Prostate gland (tissue), 2 donors: ENCODE measurements around the gene TET3. TPM values are rescaled to one million over a fixed set of nuclear protein-coding genes. Genes with fewer than 3 reads are reported as not detected.
"Not testable (repeated sequence)": the region's sequence is repeated elsewhere in the genome, so short reads cannot be mapped to it uniquely, and the experiment has no call there.

ENCODE experiments used
- DNase-seq: peaks from one replicate; pipeline ENCODE4 v3.0.0-alpha.2; 2019; ENCODE audit warnings: low spot score
- H3K27ac ChIP-seq, 2 donors: fragments of 200-600 bp; sonication (generic); 2 replicates each; pipeline ENCODE4 v1.5.1; 2017 to 2019
- H3K27me3 ChIP-seq: fragments of 200-600 bp; sonication (generic); replicated peaks from 2 replicates; pipeline ENCODE4 v1.5.1; 2019; ENCODE audit not compliant: insufficient read depth
- H3K36me3 ChIP-seq, 2 donors: fragments of 200-600 bp; sonication (generic); 1 replicate in 1 of 2; 2 replicates in 1 of 2; pipeline versions ENCODE4 v1.5.1 to v1.8.1; 2017 to 2019
- H3K4me1 ChIP-seq: fragments of 200-600 bp; sonication (generic); replicated peaks from 2 replicates; pipeline ENCODE4 v1.5.1; 2019
- H3K4me3 ChIP-seq, 2 donors: fragments of 200-600 bp; sonication (generic); 2 replicates each; pipeline ENCODE4 v1.5.1; 2017 to 2019
- H3K9me3 ChIP-seq: fragments of 200-600 bp; sonication (generic); 2 replicates; pipeline ENCODE4 v1.5.1; 2017
- POLR2A ChIP-seq: fragments of 450-650 bp; IDR thresholded peaks from one replicate; pipeline ENCODE4 v1.6.1; 2016; ENCODE audit warnings: antibody characterized with exemption, mild to moderate bottlenecking
- POLR2AphosphoS5 ChIP-seq: sonication (generic); formaldehyde crosslinking; IDR thresholded peaks from one replicate; pipeline ENCODE4 v1.6.1; 2017; ENCODE audit warnings: antibody characterized with exemption
- WGBS: methylation state at CpG from one replicate; pipeline ENCODE4 v1.1.5; 2018; 5-methylcytosine and 5-hydroxymethylcytosine counted together
- intact Hi-C: fragments of 100-400 bp; cut with DNase I; formaldehyde crosslinking; loops from one replicate; pipeline ENCODE4 v1.14.2; 2022
- total RNA-seq, 2 donors: library from RNA; depleted of rRNA; stranded (reverse); fragments of >200 nt; gene quantifications; one replicate each; pipeline ENCODE4 v1.1.0, GENCODE V29; 2016
- TF ChIP-seq, protein P1 (sequence below), 4 experiments: fragments of 200-600 bp in 2 of 4; fragments of 450-650 bp in 2 of 4; sonication (generic) in 2 of 4; IDR thresholded peaks; 1 replicate in 3 of 4; 2 replicates in 1 of 4; pipeline ENCODE4 v1.5.1; 2016 to 2019; ENCODE audit warnings: antibody characterized with exemption in 4 of 4, mild to moderate bottlenecking in 2 of 4, moderate library complexity in 2 of 4

Gene TET3
- total RNA-seq, 2 donors from 2014 or later, result 12.8 to 13.8 TPM

GRCh38 chr2:73938718-73939352 lies 45.9 kb upstream of the TET3 start:
- no peak overlapping the region for H3K4me3 ChIP-seq
- H3K36me3 ChIP-seq, result no peaks in the 10 kb centered on the region
- H3K4me1 ChIP-seq, result no peaks in the 10 kb centered on the region
- TF ChIP-seq POLR2A (no peak), POLR2AphosphoS5 (no peak)
- TF ChIP-seq, protein P1, sequence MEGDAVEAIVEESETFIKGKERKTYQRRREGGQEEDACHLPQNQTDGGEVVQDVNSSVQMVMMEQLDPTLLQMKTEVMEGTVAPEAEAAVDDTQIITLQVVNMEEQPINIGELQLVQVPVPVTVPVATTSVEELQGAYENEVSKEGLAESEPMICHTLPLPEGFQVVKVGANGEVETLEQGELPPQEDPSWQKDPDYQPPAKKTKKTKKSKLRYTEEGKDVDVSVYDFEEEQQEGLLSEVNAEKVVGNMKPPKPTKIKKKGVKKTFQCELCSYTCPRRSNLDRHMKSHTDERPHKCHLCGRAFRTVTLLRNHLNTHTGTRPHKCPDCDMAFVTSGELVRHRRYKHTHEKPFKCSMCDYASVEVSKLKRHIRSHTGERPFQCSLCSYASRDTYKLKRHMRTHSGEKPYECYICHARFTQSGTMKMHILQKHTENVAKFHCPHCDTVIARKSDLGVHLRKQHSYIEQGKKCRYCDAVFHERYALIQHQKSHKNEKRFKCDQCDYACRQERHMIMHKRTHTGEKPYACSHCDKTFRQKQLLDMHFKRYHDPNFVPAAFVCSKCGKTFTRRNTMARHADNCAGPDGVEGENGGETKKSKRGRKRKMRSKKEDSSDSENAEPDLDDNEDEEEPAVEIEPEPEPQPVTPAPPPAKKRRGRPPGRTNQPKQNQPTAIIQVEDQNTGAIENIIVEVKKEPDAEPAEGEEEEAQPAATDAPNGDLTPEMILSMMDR (IDR thresholded peaks at IDR 0.05), result no peak
- 77% methylated on average over 5 of the region's 5 CpGs for WGBS
- H3K9me3 ChIP-seq, result no peaks in the 10 kb centered on the region
- H3K27me3 ChIP-seq, result no peaks in the 10 kb centered on the region
- no peak overlapping the region for H3K27ac ChIP-seq
- intact Hi-C loops, result loop anchor here (5.0 kb wide), 1 partner anchor 58 kb away; no protein-coding TSS in a partner anchor
- no peak for DNase-seq

DNA sequence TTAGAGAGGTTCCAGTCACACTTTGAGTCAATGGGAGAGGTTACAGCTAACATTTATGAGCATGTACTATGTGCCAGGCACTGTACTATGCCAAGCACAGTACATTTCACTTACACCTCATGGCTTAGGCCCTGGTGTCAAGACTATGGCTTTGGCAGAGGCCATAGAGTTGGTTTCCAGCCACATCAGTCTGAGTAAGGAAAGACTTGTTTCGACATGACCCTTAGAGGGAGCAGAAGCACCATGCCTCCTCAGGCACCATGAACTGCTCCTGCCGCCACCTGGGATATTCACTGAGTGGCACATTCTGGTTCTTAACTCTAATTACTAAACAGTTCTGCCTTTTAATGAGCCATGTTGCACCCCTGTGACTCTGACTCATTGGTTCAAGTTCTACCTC lies 45.3 kb upstream of the TET3 start:
- H3K27me3 ChIP-seq, result no peaks in the 10 kb centered on the region
- H3K36me3 ChIP-seq, result no peaks in the 10 kb centered on the region
- no peaks in the 10 kb centered on the region for H3K9me3 ChIP-seq
- no peak overlapping the region for H3K4me3 ChIP-seq
- intact Hi-C loops, result loop anchor here (5.0 kb wide), 1 partner anchor 58 kb away; no protein-coding TSS in a partner anchor
- TF ChIP-seq POLR2AphosphoS5 (peak; percentile 11), POLR2A (no peak)
- TF ChIP-seq, protein P1 (IDR thresholded peaks at IDR 0.05), result peak in 2 of 4 experiments; percentile 35 to 48
- H3K27ac ChIP-seq, result no peak overlapping the region
- peak; percentile 33 for DNase-seq
- no peaks in the 10 kb centered on the region for H3K4me1 ChIP-seq
- WGBS, result 41% methylated on average over 2 of the region's 2 CpGs

DNA sequence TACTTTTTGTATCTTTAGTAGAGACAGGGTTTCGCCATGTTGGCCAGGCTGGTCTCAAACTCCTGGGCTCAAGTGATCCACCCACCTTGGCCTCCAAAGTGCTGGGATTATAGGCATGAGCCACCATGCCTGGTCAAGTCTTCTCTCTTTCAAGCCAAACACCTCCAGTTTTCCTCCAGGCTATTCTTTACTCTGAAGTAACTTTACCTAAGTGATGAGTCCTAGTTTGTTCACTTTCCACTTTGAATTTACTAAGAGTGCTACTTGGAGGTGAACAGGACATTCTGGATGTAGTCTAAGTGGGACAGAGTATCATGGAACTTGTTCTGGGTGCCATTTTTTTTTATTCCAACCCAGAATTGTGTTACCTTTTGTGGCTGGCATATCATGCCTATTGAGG lies 44.6 kb upstream of the TET3 start:
- 93% methylated on average over 1 of the region's 1 CpG for WGBS
- not testable (repeated sequence) for H3K9me3 ChIP-seq, H3K27ac ChIP-seq, H3K4me1 ChIP-seq, H3K36me3 ChIP-seq, H3K27me3 ChIP-seq, H3K4me3 ChIP-seq, DNase-seq
- intact Hi-C loops, result loop anchor here (5.0 kb wide), 1 partner anchor 47 kb away; no protein-coding TSS in a partner anchor

GRCh38 chr2:73942664-73943063 lies 42.0 kb upstream of the TET3 start:
- Histone ChIP-seq H3K4me1 (no peaks in the 10 kb centered on the region), H3K27ac (no peak overlapping the region), H3K4me3 (no peak overlapping the region), H3K36me3 (no peaks in the 10 kb centered on the region), H3K27me3 (no peaks in the 10 kb centered on the region), H3K9me3 (no peaks in the 10 kb centered on the region)
- TF ChIP-seq, protein P1 (IDR thresholded peaks at IDR 0.05), result no peak
- no peak for TF ChIP-seq POLR2AphosphoS5
- DNase-seq, result no peak
- WGBS, result 51% methylated on average over 2 of the region's 2 CpGs
- intact Hi-C loops, result loop anchor here (5.0 kb wide), 1 partner anchor 45 kb away; no protein-coding TSS in a partner anchor

- Histone ChIP-seq H3K36me3 (no peaks in the 10 kb centered on the region), H3K27ac (no peak overlapping the region), H3K27me3 (no peaks in the 10 kb centered on the region), H3K4me1 (no peaks in the 10 kb centered on the region), H3K4me3 (no peak overlapping the region), H3K9me3 (no peaks in the 10 kb centered on the region)
- TF ChIP-seq POLR2A (no peak), POLR2AphosphoS5 (no peak)
- TF ChIP-seq, protein P1 (IDR thresholded peaks at IDR 0.05), result no peak
- intact Hi-C loops, result loop anchor here (5.0 kb wide), 1 partner anchor 43 kb away; no protein-coding TSS in a partner anchor
- 87% methylated on average over 4 of the region's 4 CpGs for WGBS
- DNase-seq, result no peak
Measured at GRCh38 chr2:73944714-73945113, 40.0 kb upstream of the TET3 start.
